HG03097 (cell line): Measurements from ENCODE around the gene AGPAT4.
"Not testable (repeated sequence)": the region's sequence is repeated elsewhere in the genome, so short reads cannot be mapped to it uniquely, and the experiment has no call there.

Experiments
- ATAC-seq: cut with Tn5 transposase; IDR thresholded peaks from one replicate; pipeline ENCODE4 v1.9.1; 2021; ENCODE audit not compliant: unreplicated experiment, low FRiP score

AGPAT4 gene

GRCh38 chr6:161207200-161207599 lies 66.7 kb downstream of the AGPAT4 start:
- no peak for ATAC-seq

DNA sequence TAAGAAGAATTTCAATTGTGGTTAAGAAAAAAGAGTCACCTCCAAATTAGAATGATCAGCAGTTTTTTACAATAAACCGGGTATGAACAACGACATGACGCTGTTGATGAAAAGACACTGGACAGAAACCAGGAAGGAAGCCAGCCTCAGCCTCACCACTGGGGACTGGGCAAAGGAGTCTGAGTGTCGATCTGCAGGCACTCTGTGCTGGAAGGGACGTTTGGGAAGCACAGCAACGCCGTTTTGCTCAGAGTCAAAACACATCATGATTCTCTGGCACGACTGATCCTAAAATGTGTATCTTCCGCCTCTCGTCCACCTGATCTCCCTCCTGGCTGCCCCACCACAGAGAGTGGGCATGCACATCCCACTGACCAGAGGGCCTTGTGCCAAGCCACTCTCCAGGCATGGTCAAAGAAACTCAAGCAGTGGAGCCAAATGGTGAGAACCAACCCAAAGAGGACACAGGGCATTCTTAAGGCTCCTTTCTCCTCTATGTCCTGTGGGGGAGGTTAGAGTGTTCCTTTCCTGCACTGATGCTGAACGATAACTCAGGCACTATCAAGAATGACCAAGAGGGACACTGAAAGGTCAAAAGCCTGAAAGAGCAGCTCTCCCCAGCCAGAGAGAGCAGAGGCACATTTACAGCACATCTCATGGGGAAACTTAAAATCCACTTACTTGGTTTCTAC lies 68.8 kb downstream of the AGPAT4 start:
- no peak for ATAC-seq

DNA sequence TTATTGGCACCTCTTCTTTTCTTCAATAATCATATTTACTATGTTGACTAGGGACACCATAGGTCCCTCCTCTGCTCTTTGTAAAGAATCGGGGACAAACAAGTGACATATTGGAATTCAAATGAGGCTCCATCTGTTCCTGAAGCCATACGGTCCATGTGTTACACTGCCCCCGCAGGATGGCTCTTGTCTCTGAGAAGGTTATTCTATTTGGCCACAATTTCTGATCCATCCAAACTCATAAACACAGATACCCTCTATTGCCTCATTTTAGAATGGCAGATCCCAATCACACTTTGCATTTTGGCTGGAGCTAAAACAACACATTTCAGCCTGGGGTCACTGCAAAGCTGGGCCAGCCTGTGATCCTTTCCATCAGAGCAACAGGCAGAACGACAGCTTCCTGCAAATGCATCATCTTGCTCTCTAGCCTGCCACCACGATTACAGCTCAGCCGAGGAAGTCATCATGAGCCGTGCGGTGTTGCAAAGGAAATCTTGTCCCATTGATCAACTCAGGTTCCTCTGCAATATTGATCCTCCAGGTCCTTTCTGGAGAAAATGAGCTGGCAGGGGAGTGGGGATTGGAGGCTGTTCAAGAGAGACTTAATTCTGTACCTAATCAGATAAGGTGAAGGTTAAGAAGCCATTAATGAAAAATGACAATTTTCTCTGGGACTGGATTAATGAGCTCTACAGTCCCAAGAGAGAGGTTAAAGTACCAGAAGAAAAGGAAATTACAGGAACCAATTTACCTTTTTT lies 73.1 kb downstream of the AGPAT4 start:
- ATAC-seq = no peak

DNA sequence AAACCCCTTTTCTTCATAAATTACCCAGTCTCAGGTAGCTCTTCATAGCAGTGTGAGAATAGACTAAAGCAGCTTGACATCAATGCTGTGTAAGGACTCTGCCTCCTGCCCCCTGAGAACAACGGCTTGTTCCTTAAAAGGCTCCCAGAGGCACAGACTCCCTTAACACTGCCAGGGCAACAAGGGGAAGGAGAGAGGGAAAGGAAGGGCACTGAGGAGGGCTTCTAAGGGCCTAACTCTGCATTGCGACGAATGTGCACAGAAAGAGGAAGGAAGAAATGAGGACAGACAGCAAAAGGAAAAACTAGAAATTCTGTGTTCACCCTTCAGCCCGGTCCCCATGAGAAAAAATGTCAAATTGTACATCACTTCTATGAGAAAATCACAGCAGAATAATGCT lies 74.0 kb downstream of the AGPAT4 start:
- ATAC-seq = no peak

DNA sequence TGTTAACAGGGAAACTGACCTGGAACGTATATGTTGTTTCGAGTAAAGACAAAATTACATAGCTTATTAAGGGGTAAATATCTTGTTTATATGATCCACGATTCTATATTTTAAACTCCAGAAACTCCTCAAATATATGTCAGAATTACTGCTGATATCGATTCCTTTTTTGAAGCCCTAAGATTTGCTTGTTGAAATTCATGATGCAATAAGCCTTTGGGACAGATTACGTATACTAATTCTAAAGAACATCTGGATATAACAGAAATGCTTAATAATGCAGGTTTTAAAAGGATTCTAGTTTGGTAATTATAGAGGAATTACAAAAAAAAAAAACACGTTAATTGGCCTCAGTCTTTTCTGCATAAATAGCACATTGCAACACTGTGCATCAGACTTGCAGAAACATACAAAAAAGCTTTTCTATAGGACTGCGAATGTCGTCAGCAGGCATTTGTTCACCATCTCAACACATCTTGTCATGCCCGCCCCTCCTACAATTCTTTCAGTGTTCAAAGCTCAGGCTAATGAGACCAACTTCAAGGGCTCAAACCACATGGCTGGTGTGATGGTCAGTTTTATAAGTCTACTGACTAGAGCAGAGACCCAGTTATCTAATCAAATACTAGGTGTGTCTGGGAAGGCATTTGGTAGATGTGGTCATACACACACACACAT lies 74.9 kb downstream of the AGPAT4 start:
- ATAC-seq = no peak

GRCh38 chr6:161198176-161198575 lies 75.7 kb downstream of the AGPAT4 start:
- ATAC-seq = no peak

DNA sequence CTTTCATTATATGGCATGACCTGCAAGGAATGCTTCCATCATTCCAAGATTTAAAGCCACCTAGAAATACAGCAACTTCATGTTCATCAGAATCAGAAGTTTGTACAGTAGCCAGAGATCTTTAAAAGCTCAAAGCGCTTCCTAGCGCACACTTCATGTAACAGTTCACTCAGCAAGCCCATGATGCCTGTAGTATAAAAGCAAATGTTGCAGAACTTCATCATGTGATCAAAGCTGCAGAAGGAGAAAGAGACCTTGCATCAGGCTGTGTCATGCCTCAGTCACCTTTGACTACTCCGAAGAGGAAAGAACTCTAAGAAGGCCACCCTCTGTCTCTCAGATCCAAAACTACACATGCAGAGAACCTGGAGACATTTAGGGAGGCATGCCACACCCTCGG lies 78.5 kb downstream of the AGPAT4 start:
- no peak for ATAC-seq

GRCh38 chr6:161194374-161194773 lies 79.5 kb downstream of the AGPAT4 start:
- no peak for ATAC-seq

DNA sequence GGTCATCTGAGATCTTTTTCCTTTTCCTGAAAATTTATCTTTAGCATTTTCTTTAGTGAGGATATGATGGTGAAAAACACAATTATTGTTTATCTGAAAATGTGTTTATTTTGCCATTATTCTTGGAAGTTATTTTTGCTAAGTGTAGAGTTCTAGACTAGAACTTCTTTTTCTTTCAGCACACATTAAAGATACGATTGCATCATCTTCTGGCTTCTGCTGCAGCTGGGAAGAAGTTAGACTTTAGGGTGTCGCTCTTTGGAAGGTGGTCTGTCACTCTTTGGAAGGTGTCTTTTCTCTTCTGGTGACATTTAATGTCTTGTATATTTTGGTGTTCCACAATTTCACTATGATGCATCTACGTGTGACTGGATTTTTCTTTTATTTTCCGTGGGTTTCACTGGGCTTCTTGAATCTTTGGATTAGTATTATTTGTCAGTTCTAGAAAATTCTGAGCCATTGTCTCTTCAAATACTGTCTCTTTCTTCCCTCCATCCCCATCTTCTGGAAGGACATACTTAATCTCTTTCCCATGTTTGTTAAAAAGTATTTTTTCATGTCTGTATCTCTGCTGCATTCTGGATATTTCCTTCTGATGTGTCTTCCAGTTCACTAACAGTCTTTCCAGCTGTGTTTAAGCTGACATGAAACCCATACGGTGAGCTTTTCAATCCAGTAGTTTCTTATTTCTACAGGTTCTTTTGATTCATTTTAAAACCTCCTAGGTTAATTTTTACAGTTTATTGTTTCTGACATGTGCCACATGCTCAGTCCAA lies 81.0 kb downstream of the AGPAT4 start:
- no peak for ATAC-seq

GRCh38 chr6:161191671-161192070 lies 82.2 kb downstream of the AGPAT4 start:
- ATAC-seq = no peak

- ATAC-seq = no peak
Observed at GRCh38 chr6:161191007-161191406, 82.9 kb downstream of the AGPAT4 start.

DNA sequence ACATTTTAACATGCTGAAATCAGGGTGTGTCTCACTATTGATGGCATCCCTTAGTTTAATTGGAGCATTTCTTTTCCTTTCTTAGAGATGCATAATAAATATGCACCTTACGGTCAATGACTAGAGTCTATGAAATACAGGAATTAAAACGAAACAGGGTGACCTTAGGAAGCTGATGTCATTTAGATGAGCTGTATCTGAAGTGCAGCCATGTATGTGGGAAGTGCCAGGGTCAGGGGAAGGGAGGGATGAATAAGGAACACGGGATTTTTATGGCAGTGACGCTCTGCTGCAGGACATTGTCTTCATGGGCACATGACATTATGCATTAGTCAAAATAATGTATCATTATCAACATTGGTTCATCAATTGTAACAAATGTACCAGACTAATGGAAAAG lies 84.0 kb downstream of the AGPAT4 start:
- ATAC-seq = no peak

DNA sequence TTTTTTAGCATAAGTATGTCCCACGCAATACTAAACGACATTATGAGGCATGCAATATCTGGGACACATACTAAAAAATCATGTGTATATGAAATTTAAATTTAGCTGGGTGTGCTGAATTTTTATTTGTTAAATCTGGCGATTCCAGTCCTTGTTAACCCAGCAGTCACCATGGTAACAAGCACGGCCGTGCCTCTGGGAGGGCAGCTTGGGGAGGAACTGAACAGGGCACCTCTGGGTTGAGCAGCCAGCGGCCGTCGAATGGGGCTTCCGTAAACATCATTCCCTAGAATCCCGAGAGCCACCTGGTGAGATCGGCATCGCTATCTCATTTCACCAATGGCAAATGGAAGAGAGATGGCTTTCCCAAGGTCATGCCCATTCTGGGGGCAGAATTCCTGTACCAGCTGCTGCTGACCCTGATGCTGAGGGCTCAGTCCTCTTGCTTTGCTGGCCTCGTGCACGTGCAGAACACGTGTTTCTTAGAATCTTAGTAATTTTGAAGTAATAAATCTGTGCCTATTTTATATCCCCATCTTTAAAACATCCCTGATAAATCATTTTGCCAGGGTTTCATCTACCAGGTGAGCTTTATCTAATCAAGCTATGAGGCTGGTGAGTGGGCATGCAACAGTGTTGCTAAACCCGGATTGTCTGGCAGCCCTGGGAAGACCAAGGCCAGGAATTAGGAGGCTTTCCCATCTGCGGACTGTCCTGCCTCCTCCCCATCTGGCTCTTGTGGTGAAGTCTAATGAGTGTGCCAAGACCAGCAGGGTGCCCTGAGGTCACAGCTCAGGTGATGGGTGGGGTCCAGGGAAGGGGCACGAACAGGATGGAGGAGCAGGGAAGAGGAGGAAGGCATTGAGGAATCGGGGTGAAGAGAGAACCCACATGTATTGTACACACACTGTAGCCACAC lies 85.1 kb downstream of the AGPAT4 start:
- ATAC-seq = no peak

DNA sequence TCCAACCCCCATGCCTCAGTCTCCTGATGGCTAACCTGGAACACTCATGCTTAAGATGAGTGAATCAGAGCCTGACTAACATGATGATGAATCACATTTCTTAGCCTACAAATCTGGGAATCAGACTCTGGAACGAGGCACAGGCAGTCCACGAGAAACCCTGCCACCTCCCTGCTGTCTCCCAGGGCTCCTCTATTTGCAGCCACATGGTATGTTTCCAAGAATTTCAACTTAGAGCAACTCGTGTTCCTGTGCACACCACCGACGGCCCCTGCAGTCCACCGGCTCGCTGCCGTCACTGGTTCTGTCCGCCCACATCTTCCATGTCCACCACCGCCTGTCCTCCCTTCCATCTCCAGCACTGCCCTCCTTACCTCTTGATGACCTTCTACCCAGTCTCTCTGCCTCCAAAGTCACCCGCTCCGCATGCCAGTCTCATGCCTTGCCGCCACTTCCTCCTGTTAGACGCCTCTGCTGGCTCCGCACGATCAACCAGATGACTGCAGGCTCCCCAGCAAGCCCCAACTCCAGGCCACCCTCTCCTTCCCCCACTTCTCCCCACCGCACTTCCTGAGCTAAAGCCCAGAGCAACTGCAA lies 87.6 kb downstream of the AGPAT4 start:
- no peak for ATAC-seq

- no peak for ATAC-seq
Observed at GRCh38 chr6:161181121-161181520, 92.7 kb downstream of the AGPAT4 start.

- not testable (repeated sequence) for ATAC-seq
Observed at GRCh38 chr6:161178155-161178554, 95.7 kb downstream of the AGPAT4 start.

DNA sequence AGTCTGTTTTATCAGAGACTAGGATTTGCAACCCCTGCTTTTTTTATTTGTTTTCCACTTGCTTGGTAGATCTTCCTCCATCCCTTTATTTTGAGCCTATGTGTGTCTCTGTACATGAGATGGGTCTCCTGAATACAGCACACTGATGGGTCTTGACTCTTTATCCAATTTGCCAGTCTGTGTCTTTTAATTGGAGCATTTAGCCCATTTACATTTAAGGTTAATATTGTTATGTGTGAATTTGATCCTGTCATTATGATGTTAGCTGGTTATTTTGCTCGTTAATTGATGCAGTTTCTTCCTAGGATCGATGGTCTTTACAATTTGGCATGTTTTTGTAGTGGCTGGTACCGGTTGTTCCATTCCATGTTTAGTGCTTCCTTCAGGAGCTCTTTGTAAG lies 97.4 kb downstream of the AGPAT4 start:
- not testable (repeated sequence) for ATAC-seq

DNA sequence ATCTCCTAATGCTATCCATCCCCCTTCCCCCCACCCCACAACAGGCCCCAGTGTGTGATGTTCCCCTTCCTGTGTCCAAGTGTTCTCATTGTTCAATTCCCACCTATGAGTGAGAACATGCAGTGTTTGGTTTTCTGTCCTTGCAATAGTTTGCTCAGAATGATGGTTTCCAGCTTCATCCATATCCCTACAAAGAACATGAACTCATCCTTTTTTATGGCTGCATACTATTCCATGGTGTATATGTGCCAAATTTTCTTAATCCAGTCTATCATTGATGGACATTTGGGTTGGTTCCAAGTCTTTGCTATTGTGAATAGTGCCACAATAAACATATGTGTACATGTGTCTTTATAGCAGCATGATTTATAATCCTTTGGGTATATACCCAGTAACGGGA lies 101.1 kb downstream of the AGPAT4 start:
- ATAC-seq = not testable (repeated sequence)

GRCh38 chr6:161171207-161171606 lies 102.7 kb downstream of the AGPAT4 start:
- no peak for ATAC-seq
